Suprapubic skin (tissue), 3 donors: ENCODE results near the gene RNF20.

Source experiments
- EP300 ChIP-seq: sonication (generic); formaldehyde crosslinking; IDR thresholded peaks from one replicate; pipeline ENCODE4 v1.6.1; 2017; ENCODE audit warnings: antibody characterized with exemption
- TF ChIP-seq, protein P1 (sequence below), 2 donors: fragments of 200-600 bp in 1 of 2; fragments of 450-650 bp in 1 of 2; sonication (generic) in 1 of 2; IDR thresholded peaks; one replicate each; pipeline ENCODE4 v1.5.1; 2016 to 2019; ENCODE audit warnings: antibody characterized with exemption in 2 of 2, mild to moderate bottlenecking in 1 of 2, moderate library complexity in 1 of 2

GRCh38 chr9:101571114-101571513 lies 37.5 kb downstream of the RNF20 start:
- TF ChIP-seq, protein P1, sequence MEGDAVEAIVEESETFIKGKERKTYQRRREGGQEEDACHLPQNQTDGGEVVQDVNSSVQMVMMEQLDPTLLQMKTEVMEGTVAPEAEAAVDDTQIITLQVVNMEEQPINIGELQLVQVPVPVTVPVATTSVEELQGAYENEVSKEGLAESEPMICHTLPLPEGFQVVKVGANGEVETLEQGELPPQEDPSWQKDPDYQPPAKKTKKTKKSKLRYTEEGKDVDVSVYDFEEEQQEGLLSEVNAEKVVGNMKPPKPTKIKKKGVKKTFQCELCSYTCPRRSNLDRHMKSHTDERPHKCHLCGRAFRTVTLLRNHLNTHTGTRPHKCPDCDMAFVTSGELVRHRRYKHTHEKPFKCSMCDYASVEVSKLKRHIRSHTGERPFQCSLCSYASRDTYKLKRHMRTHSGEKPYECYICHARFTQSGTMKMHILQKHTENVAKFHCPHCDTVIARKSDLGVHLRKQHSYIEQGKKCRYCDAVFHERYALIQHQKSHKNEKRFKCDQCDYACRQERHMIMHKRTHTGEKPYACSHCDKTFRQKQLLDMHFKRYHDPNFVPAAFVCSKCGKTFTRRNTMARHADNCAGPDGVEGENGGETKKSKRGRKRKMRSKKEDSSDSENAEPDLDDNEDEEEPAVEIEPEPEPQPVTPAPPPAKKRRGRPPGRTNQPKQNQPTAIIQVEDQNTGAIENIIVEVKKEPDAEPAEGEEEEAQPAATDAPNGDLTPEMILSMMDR (IDR thresholded peaks at IDR 0.05): no peak
- no peak for TF ChIP-seq EP300
